Measurements from ENCODE around the gene OXT.
"Not testable (repeated sequence)": the region's sequence is repeated elsewhere in the genome, so short reads cannot be mapped to it uniquely, and the experiment has no call there.

Gene OXT

DNA sequence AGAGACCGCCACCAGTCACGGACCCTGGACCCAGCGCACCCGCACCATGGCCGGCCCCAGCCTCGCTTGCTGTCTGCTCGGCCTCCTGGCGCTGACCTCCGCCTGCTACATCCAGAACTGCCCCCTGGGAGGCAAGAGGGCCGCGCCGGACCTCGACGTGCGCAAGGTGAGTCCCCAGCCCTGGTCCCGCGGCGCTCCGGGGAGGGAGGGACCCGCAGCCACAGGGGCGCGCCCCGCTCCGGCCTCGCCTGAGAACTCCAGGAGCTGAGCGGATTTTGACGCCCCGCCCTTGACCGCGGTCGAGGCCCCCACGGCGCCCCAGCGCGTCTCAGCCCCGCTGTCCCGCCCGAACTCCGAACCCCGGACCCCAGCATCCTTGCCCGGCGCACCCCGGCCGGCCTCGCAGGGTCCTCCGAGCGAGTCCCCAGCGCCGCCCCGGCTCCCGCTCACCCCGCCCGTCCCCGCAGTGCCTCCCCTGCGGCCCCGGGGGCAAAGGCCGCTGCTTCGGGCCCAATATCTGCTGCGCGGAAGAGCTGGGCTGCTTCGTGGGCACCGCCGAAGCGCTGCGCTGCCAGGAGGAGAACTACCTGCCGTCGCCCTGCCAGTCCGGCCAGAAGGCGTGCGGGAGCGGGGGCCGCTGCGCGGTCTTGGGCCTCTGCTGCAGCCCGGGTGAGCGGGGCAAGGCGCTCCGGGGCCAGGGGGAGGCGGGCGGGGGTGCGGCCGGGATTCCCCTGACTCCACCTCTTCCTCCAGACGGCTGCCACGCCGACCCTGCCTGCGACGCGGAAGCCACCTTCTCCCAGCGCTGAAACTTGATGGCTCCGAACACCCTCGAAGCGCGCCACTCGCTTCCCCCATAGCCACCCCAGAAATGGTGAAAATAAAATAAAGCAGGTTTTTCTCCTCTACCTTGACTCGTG is at the start of gene OXT:
Gene OXT, plus strand, starts transcription at position 11 of the 920 bp plus-strand sequence. Its CDS starts 36 bp downstream, at position 47.
- peak in 3 of 4 experiments; percentile 18 to 68 (median 60) for DNase-seq

DNA sequence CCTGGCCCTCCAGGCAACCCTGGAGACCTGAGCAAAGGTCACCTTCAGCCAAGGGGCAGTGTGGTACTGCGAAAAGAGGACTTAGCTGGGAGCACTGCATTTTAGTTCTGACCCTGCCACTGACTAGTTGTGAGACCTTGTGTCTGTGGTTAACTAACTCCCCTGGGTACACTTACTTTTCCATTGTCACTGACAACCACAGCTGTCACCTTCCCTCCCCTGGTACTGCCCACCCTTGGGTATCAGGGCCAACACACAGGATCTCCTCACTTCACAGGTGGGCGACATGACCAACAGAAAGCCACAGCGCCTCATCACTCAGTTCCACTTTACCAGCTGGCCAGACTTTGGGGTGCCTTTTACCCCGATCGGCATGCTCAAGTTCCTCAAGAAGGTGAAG is 49.6 kb upstream of the OXT start:
- DNase-seq, result no peak

DNA sequence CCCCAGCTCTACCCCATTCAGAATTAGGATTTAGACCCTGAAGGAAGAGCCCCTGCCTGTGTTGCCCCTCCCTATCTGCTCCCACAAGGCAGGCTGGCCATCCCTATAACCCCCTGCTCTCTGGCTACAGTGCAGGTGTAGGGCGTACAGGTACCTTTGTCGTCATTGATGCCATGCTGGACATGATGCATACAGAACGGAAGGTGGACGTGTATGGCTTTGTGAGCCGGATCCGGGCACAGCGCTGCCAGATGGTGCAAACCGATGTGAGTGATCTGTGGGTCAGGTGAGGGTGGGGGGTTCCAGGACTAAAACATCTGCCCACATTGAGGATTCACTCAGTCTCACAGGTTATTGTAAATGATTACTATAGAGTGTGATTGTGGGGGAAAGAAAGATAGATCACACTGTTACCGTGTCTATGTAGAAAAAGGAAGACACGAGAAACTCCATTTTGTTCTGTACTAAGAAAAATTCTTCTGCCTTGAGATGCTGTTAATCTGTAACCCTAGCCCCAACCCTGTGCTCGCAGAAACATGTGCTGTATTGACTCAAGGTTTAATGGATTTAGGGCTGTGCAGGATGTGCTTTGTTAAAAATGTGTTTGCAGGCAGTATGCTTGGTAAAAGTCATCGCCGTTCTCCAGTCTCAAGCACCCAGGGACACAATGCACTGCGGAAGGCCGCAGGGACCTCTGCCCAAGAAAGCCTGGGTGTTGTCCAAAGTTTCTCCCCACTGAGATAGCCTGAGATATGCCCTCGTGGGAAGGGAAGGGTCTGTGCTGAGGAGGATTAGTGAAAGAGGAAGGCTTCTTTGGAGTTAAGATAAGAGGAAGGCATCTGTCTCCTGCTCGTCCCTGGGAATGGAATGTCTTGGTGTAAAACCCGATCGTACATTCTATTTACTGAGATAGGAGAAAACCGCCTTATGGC is 48.6 kb upstream of the OXT start:
- not testable (repeated sequence) for DNase-seq

DNA sequence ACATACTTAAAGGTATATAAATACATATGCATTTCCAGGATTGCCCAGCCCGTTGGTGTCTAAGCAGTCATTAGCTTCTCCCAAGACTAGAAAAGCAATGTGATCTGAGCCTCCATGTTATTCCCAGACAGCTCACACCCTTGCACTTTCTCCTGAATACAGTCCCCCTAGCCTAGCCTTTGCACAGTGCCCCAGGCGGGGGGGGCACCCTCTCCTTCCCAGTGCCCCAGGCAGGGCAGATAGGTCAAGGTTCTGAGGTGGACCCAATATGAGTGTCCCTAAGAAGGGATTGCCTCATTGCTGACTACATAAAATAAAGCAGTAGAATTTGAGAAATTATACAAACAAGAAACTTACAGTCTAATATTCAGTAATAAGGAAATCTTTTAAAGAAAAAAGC is 43.4 kb upstream of the OXT start:
- DNase-seq, result no peak

DNA sequence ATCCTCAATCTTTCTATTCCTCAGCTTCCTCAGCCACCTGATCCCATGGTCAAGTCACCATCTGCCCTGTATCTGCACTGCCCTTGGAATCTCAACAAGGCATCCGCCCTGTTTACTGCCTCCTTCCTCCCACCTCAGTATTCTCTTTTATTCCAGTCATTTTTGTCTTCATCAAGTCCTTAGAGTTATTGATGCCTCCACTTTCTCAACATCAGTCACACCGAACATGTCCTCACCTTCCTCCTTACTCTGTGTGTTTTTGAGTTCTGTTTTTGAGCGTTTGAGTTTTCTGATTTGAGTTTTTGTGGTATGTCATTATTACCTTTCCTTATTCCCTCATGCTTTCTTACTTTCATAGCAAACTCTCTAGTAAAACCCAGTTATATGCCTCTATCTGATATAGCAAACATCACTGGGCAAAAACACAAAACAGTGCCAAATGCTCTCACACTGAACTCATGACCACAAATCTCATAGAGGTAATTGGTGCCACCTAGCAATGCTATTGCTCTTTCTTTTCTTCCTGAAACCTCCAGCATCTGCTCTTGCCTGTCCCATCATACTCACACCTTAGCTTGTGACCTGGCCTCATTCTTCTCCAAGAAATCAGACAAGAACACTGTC is 39.8 kb upstream of the OXT start:
- no peak for DNase-seq

DNA sequence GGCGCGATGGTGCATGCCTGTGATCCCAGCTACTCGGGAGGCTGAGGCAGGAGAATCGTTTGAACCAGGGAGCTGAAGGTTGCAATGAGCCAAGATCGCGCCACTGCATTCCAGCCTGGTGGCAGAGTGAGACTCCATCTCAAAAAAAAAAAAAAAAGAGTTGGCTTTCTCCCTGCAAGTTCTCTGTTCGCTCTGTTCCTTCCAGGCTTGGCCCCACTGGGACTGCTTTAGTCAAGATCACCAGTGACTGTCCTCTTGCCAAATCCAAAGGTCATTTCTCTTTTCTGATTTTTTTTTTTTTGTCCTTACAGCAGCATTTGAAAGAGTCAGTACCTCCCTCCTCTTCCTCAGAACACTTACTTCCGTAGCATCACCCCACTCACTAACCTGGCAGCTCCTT is 38.8 kb upstream of the OXT start:
- DNase-seq, result no peak

DNA sequence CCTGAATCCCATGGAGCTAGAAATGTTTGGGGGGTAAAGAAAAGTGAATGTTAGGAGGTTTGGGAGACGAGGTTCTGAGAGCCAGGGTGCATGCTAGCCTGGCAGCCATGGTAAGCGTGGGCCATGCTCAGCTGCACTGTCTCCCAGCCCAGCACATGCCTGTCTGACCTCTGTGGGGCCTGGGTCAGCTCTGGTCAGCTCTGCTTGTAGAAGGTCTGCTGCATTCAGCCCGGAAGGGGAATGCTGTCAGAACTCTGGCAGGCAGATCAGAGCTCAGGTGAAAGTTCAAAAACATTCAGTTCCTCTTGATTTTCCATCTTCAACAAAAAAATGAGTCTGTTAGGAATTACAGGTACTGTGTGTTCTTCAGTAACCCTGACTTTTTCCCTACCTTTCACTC is 33.8 kb upstream of the OXT start:
- DNase-seq, result no peak

DNA sequence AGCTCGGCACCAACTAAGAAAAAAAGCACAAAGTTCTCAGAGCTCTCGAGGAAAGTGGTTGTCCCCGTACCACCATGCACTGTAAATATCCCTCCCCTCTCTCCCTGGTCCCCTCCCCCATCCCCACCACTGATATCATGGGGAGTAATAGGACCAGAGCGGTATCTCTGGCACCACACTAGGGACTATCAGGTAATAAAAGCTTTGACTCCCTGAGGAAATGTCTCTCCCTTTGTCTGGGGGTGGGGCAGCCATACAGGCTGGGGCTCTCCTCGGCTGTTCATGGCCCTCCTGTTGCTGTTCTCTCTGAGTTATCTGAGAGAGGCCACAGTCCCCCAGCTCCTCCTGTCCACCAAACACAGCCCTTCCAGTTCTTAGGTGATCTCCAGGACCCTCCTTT is 33.0 kb upstream of the OXT start:
- no peak for DNase-seq

DNA sequence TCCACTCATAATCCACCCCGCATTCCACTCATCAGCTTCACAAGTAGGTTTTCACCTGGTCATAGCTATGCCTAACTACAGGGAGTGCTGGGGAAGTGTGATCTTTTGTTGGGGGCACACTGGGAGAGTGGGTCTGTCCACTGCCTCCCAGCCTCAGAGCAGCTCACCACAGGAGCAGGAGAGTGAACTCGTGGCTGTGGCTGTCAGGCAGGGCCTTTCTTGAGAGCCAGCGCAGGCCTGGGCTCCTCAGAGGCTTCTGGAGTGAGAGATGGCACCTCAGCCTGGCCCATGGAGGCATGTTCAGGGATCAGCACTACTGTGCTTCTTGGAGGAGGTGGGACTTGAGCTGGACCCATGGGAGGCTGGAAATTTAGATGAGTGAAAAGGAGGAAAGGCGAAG is 32.0 kb upstream of the OXT start:
- no peak for DNase-seq

DNA sequence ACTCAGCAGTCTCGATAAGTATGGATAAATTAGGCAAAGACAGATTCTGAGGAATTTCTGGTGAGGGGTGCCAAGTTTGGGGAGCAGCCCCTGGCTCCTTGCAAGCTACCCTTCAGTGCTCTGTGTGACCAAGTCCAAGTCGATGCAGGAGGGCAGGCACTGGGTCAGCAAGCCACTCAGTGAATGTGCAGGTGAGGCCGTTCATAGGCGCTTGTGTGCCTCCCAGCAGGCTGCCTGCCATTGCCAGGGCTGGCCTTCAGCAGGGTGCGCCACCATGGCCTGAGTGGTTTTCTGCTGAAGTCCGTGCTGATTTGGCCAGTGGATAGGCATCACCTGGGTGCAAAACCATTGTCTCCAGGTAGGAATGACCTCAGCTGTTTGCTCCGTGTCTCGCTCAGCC is 31.3 kb upstream of the OXT start:
- DNase-seq, result no peak

DNA sequence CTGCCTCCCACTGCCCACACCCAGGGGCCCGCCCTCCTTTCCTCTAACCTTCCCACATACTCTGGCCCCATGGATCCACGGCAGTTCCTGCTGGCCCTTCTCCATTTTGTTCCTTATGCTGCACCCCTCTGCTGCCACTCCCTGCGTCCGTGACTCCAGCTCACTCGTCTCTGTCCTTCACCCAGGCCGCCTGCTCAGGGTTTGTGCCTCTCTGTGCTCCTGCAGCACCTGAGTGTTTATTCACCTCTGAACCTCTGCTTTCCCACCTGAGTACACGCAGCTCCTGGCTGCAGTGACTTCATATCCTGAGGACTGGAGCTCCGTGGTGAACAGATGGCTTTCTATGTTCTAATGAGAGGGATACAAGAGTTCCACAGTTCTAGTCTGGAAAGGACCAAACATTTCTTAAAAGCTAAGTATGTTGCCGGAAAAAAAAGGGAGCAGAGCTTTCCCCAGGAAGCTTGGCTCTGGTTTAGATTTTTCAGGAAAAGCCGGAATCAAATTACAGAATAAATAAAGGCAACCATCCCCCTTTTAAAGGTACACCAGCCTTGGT is 29.5 kb upstream of the OXT start:
- no peak for DNase-seq

DNA sequence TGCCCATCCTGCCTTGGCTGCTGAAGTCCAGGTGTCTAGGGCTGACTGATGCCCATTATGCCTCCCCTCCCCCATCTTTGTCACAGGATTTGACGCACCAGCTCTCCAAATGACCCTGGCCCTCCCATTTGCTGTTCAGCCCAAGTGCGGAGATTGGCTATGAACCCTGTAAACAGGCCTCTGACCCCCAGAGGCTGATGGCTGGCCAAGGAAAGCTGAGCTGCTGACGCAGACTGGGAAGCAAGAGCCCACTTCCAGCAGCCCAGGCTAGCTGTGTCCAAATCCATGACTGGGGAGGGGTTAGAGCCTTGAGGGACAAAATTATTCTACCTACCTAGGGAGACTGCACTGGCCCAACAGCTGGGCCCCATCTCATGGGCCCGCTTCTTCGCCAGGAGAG is 28.8 kb upstream of the OXT start:
- DNase-seq, result no peak

DNA sequence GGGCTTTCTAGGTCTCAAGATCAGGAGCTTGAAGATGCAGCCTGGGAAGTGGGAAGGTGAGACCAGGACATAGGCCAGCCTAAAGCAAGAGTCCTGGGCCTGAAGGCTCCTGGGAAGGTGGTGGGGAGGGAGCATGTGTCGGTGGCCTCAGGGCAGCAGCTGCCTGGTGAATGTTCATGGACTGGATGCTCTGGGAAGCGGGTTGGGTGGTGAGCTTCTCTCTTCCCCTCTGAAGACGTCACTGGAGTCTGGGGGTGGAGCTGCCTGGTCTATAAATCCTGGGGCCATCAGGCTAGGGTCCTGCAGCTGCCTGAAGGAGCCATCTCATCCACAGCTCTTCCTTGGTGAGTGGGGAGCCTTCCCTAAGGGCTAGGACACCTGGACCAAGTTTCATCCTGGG is 28.1 kb upstream of the OXT start, which contains the start of gene GNRH2:
Gene GNRH2, plus strand, starts transcription at position 301 of the 400 bp plus-strand sequence. CDS start 793 bp downstream, outside the sequence.
- no peak for DNase-seq

DNA sequence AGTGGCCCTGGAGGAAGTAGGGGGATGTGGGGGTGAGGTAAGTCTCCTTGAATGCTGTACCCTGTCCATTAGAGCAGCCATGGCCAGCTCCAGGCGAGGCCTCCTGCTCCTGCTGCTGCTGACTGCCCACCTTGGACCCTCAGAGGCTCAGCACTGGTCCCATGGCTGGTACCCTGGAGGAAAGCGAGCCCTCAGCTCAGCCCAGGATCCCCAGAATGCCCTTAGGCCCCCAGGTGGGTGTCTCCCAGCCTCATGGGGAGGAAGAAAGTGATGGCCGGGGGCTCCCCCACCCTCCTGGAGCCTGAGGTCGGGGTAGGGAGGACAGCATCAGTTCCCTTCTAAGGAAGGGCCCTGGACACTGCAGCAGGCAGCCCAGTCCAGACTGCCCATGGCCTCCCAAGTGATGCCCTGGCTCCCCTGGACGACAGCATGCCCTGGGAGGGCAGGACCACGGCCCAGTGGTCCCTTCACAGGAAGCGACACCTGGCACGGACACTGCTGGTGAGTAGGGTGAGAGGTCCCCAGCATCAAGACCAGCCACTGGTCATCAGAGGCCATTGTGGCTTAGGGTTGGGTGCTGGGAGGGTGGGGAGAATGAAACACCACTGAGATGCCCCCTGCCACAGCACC is 27.0 kb upstream of the OXT start:
- DNase-seq, result no peak

DNA sequence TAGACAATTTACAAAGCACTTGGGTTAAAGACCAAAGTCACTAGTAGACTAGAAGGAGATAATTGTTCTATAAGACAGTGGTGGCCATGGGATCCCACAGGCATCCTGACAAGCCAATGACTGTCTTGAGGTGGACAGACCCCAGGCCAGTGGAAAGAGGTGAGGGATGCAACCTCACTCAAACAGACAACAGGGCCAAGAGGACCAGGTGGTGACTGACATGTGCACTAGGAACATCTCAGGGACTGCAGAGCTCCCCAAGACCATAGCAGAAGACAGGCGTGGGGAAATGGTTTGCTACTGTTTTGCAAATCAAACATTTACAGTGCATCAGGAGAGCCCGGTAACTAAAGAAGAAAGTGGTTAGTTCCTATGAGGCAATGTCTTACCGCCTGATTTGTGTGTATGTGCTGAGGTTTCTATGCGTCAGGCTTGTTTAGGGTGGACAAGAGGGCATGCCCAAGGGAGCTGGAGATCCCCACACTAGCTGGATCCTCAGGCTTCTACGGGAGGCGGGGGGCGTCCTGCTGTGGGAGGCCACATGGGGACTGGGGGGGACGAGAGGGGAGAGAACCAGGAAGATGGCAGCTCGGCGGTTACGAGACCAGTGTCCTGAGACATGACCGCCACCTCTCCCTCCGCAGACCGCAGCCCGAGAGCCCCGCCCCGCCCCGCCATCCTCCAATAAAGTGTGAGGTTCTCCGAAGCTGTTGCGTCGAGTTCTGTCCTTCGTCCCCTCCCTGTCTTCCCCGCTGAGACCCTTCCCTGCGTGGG is 26.2 kb upstream of the OXT start:
- DNase-seq, result peak in 2 of 4 experiments; percentile 33 to 44

DNA sequence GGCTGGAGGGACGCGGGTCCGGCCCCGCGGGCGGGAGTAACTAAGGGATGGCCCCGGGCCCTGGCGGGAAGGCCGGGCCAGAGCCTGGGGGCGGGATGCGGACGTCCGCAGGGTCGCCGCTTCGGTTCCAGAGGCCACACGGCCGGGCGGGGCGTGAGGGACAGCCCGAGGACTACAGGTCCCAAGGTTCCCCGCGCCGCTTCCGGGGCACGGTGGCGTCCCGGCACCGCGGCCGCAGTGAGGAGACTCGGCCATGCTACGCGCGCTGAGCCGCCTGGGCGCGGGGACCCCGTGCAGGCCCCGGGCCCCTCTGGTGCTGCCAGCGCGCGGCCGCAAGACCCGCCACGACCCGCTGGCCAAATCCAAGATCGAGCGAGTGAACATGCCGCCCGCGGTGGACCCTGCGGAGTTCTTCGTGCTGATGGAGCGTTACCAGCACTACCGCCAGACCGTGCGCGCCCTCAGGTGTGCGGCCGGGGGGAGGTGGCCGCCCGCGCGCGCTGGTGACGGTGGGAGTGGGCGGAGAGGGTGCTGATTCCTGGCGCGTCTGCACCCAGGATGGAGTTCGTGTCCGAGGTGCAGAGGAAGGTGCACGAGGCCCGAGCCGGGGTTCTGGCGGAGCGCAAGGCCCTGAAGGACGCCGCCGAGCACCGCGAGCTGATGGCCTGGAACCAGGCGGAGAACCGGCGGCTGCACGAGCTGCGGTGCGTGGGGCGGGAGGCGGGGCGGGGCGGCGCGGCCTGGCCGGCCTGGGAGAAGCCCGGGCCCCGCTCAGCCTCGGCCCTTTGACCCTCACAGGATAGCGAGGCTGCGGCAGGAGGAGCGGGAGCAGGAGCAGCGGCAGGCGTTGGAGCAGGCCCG is 25.4 kb upstream of the OXT start, which contains the start of gene MRPS26:
Gene MRPS26, plus strand, starts transcription at position 237 of the 861 bp plus-strand sequence. Its CDS starts 17 bp downstream, at position 254.
- peak; percentile 50 to 72 (median 54) for DNase-seq

DNA sequence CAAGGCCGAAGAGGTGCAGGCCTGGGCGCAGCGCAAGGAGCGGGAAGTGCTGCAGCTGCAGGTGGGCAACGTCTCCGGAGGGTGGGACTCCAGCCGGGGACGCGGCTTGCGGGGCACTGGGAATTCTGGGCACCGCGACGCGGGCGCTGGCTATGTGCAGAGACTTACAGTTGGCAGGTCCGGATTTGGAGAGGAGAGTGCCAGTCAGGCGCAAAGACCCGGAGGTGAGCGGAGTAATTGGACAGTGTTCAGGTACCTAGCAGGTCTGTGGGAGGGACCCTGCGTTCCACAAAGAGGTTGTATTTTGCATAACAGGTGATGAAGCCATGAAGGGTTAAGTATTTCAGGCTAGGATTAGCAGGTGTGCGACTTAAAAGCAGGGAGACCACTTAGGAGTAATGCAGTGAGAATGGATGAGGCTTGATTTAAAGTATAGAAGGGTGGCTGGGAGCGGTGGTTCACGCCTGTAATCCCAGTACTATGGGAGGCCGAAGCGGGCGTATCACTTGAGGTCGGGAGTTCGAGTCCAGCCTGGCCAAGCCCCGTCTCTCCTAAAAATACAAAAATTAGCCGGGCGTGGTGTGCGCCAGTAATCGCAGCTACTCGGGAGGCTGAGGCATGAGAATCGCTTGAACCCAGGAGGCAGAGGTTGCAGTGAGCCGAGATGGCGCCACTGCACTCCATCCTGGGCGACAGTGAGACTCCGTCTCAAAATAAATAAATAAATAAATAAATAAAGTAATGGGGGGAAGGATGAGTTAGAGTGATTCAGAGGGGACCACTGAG is 24.6 kb upstream of the OXT start:
- DNase-seq, result no peak

DNA sequence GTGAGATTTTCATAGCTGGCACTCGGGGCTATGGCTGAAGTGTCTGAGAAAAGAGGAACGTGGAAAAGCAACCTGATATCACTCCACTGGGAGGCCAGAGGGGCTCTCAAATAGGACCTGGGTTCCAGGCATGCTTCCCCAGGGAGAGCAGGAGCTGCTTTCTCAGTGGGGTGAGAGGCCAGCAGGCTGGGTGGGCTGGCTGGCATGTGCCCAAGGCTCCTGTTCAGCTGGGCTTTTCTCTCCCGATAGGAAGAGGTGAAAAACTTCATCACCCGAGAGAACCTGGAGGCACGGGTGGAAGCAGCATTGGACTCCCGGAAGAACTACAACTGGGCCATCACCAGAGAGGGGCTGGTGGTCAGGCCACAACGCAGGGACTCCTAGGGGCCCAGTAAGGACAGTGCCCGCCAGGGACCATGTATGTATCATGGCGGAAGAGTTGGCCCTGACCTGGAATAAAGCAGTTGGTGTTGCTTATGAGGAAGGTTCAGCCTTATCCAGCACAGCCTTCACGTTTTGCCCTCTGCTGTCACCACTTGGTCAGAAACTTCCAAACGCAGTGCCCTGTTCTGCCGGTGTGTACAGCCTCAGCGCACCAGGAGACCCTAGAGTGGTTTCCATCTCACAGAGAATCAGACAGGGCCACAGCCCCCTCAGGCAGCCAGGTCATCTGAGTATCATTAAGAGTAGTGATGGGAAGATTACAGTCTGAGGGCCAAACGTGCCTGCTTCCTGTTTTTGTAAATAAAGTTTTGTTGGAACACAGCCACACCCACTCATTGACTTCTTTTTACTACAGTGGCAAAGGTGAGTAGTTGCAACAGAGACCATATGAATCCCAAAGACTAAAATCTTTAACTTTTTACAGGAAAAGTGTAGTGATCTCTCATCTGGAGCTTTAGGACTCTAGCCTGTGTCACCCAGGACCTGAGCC is 23.7 kb upstream of the OXT start:
- no peak for DNase-seq
